Glomerular visceral epithelial cell (primary cell): ENCODE results near the gene MYH10.

Source experiments
- DNase-seq: peaks from one replicate; pipeline ENCODE4 v3.0.0-alpha.2; 2016; ENCODE audit errors: extremely low spot score

MYH10 gene

DNA sequence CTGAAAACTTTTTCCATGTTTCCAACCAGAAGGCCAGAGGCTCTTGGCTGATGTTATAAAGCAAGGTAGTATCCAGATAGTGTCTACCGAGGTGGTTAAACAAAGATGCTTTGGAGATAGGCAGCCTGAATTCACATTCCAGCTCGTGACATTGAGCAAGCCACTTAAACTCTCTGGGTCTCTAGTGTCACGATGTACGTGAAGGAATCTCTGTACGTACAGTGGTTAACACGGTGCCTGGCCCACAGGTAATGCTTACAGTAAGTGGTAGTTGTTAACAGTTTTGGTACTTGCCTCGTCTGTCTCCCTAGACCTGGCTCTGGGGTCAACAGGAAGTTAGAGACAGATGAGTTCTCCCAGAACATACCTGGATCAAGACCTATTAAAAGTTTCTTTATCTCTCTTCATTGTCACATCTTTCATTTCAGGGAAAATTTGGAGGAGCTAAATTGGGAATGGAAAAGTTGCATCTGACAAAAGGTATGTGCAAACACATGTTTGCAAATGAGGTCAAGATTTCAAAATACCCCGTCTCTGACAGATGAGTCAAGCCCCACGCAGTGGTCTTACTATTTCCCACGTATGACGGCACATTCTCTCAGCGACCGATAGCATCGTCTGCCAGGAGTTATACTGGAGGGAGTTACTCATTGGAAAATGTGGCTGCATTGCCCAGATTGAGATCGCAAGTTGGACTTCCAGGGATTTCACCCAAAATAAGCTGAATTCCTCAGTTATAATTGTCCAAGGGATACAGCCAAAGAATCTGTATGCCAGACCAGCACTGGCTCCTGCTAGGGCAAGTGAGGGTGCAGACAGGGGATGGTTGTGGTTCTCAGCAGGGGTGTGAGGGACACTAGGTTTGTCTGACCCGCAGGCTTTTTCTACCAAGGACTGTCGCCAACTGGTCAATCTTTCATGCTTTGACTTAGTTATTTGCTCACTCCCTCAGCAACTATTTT lies 18.9 kb upstream of the MYH10 start:
- DNase-seq: no peak

- no peak for DNase-seq
Observed at GRCh38 chr17:8647956-8648355, 17.4 kb upstream of the MYH10 start.

DNA sequence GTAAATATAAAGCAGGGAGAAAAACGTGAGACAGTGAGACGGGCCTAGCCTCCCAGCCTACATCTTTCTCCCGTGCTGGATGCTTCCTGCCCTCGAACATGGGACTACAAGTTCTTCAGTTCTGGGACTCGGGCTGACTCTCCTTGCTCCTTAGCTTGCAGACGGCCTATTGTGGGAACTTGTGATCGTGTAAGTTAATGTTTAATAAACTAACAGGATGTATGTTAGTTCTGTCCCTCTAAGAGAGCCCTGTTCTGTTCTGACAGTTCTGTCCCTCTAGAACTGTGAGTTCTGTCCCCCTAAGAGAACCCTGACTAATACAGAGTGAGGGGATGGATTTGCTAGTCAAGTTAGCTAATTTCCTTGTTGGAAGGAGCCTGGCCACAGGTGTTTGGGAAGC lies 16.7 kb upstream of the MYH10 start:
- DNase-seq: no peak

DNA sequence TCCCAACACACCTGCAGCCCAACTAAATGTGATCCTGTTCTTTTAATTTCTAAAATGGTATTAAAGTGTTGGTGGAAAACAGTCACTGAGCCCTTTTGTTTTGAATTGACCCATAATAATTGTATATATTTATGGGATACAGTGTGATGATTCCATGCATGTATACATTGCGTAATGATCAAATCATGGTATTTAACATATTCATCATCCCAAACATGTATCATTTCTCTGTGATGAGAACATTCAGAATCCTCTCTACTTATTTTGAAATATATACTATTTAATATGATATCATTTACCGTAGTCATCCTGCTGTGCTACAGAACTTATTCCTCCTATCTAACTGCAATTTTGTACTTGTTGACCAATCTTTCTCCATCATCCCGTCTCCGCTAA lies 14.0 kb upstream of the MYH10 start:
- no peak for DNase-seq

DNA sequence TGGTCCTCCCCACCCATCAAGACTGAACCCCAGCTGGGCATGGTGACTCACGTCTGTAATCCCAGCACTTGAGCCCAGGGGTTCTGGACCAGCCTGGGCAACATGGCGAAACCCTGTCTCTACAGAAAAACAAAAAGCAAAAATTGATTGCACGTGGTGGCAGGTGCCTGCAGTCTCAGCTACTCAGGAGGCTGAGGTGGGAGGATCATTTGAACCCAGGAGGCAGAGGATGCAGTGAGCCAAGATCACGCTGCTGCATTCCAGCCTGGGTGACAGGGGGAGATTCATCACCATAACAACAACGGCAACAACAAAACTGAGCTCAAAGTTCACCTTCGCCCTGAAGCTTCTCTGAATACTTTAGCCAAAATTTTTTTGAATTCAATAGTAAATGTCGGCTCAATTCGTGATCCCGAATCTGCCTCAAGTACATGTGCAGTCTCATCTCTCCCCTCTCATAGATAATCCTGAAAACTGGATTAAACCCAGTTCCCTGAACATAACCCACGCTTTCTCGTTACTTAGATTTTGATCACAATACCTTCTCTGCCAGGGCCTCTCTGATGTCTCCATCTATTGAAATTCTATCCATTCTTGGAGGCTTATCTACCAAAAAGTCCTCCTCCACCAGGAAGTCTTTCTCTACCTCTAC lies 13.5 kb upstream of the MYH10 start:
- DNase-seq: no peak

- no peak for DNase-seq
Observed at GRCh38 chr17:8639709-8640108, 9.2 kb upstream of the MYH10 start.

- no peak for DNase-seq
Observed at GRCh38 chr17:8632061-8632460, 1.5 kb upstream of the MYH10 start.

DNA sequence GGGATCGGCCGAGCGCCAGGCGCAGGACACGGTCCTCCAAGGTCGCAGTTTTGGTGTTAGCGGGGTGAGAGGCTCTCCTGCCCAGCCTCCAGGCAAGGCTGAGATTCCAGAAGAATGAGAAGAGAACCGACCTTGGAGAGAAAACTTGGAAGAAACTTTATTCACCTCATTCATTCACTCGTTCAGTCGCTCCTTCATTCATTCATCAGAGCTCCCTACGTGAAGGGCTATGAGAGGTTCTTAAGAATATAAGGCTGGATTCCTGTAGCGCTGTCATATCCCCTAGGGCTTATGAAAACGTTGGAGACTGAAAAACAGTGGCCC lies 991 bp upstream of the MYH10 start:
- no peak for DNase-seq

GRCh38 chr17:8630802-8631553 lies 453 bp upstream of the MYH10 start:
- peak; percentile 100 for DNase-seq

DNA sequence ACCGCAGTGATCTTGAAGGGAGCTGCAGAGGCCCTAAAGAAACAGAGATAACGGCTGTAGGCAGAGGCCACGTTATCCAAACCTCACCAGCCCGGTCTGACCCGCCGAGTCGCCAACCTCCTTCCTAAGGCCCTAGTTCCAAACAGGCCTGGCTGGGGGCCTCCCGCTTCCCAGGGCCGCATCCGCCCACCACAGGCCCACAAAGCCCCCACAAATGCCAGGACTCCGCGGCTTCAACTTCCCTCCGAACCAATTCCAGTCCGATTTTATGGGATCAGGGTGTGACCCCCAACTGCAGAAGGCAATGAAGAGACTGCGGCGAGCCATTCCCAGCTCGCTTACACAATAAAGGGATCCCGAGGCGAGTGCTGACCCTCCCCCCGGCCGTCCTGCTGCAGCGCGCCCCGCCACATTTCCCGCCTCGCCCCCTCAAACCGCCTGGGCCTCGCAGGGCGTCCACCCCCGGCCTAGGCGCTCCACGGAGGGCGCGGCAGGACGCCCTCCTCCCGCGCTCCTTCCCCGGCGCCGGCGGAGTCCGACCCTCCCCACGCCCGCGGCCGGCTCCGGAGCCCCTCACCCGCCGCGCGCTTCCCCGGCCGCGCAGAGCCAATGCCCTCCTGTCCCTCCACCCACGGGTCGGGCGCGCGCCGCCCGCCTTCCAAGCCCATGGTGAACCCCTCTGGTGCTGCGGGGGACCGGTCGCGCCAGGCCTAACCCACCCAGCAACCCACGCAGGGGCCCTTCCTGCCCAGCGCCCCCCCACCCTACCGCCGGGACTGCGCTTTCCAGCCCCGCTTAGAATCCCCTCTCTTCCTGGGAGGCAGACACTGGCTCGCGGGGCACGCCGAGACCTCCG lies 926 bp downstream of the MYH10 start:
- DNase-seq: peak; percentile 32

DNA sequence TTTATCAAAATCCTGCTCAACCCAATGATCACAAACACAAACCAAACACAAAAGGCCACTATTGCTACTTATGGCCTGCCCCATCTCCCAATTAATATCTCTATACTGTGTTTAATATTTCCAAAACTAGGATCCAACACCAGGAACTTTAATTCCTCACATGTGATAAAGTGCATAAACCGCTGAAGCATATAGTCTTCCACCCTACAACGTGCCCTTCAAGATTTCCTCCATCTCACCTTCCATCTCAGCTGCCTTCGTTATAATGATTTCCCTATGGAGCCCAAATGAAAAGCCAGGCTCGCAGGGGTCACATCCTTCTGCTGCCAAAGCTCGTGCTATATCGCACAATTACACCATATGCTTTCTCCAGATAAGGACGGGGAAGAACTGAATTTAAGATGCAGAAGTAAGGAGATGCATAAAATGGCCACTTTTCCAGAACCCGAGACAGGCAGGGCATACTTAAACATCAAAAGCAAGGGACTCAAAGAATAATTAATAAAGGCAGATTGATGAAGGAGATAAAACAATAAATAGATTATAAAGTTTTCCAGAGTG lies 1.8 kb downstream of the MYH10 start:
- no peak for DNase-seq

GRCh38 chr17:8628172-8628571 lies 2.4 kb downstream of the MYH10 start:
- no peak for DNase-seq

- DNase-seq: no peak
Observed at GRCh38 chr17:8623591-8623990, 6.9 kb downstream of the MYH10 start.

- no peak for DNase-seq
Observed at GRCh38 chr17:8622191-8622590, 8.3 kb downstream of the MYH10 start.

DNA sequence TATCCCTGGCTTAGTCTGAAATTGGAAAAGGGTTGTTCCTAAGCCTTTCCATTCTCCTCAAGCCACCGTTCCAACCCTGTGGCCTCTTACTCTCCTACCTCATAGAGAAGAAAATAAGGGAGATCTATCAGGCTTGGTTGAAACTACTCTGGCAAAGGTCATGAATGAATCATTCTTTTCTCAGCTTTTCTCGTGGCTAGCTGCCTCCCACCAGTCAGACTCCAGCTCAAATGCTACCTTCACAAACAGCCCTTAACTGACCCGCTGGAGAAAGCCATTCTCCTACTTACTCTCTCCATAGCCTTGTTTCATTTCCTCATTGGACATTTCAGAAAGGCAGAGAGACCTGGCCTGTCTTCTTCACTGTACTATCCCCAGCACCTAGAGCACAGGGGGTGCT lies 8.9 kb downstream of the MYH10 start:
- peak; percentile 13 for DNase-seq

DNA sequence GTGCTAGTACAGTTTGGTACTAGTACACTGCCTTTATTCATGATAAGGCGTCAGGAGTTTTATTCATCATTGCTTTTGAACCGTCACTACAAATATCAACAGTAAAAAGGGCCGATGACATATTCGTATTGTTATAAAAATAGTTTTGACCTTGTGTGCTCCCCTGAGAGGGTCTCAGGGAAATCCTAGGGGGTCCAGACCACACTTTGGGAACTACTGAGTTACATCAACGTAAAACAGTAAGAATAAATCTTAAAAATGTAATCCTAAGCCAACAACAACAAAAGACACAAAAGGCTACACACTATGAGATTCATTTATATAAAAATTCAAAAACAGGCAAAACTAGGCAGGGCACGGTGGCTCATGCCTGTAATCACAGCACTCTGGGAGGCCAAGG lies 11.2 kb downstream of the MYH10 start:
- no peak for DNase-seq

DNA sequence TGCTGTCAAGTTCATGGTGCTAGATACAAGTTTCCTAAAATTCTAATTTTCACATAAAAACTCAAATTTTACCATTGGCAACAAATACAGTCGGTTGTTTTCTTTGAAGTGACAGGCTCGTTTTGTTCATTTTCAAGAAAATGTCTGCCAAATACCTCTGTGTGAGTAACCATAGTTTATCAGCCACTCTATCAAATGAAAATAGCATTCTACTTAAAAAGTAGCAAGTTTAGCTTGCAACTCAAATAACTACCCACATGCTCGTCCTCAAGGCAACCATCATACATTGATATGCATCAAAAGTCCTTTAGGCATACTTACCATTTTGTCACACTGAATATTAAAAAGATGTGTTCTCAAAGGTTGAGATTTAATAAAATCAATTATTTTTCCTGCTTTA lies 11.7 kb downstream of the MYH10 start:
- DNase-seq: no peak

DNA sequence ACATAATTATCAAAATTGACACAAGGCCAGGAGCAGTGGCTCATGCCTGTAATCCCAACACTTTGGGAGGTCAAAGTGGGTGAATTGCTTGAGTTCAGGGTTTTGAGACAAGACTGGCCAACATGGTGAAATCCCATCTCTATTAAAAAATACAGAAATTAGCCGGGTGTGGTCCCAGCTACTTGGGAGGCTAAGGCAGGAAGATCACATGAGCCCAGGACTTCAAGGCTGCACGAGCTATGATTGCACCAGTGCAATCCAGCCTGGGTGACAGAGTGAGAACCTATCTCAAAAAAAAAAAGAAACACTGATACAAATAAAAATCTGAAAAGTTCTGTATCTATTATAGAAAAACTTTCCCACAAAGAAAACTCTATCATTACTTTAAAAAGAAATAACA lies 15.5 kb downstream of the MYH10 start:
- no peak for DNase-seq

- no peak for DNase-seq
Observed at GRCh38 chr17:8611619-8612298, 18.8 kb downstream of the MYH10 start.

GRCh38 chr17:8611137-8611536 lies 19.4 kb downstream of the MYH10 start:
- no peak for DNase-seq

DNA sequence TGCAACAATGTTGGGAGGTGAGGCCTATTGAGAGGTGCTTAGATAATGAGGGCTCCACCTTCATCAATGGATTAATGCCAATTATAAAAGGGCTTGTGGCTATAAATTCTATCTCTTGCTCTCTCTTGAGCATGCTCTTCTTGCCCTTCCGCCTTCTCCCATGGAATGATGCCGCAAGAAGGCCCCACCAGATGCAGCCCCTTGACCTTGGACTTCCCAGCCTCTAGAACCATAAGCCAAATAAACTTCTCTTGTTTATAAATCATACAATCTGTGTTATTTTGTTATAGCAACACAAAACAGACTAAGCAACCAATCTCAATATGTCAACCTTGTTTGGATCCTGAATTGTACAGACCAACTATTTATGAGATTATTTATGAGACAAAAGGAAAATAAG lies 20.0 kb downstream of the MYH10 start:
- DNase-seq: no peak
